OCI-LY3 (cell line): ENCODE data around the gene CACNA1C.

ENCODE experiments used
- H2AFZ ChIP-seq: fragments of 200-600, 300-600 bp; shearing (Covaris generic); 2 replicates; pipeline ENCODE4 v1.6.0; 2014; ENCODE audit warnings: antibody characterized with exemption, low read depth, low read length
- H3K27ac ChIP-seq: fragments of 200-600, 300-600 bp; sonication (generic); 2 replicates; pipeline ENCODE4 v1.5.1; 2014; ENCODE audit warnings: mild to moderate bottlenecking, low read length, moderate library complexity, mixed read lengths
- H3K27me3 ChIP-seq: fragments of 200-600, 300-600 bp; sonication (generic); 2 replicates; pipeline ENCODE4 v1.6.1; 2014; ENCODE audit warnings: low read depth, low read length, mixed read lengths
- H3K36me3 ChIP-seq: fragments of 200-600, 300-600 bp; sonication (generic); replicated peaks from 2 replicates; pipeline ENCODE3; 2014; ENCODE audit warnings: low read depth, low read length, mixed read lengths
- H3K4me1 ChIP-seq: fragments of 300-600, 200-600 bp; sonication (generic); 2 replicates; pipeline ENCODE4 v1.6.1; 2014; ENCODE audit warnings: low read length, mixed read lengths
- H3K4me2 ChIP-seq: fragments of 200-600, 300-600 bp; sonication (generic); 2 replicates; pipeline ENCODE4 v1.6.1; 2014; ENCODE audit warnings: low read length, mixed read lengths
- H3K4me3 ChIP-seq: fragments of 300-600, 200-600 bp; sonication (generic); 2 replicates; pipeline ENCODE4 v1.5.1; 2014; ENCODE audit warnings: antibody characterized with exemption, mild to moderate bottlenecking, low read length, moderate library complexity
- H3K79me2 ChIP-seq: fragments of 300-600, 200-600 bp; shearing (Covaris generic); 2 replicates; pipeline ENCODE4 v1.6.1; 2014; ENCODE audit warnings: mild to moderate bottlenecking, low read length, mixed read lengths
- H3K9ac ChIP-seq: fragments of 300-600, 200-600 bp; shearing (Covaris generic); 2 replicates; pipeline ENCODE4 v1.6.0; 2014; ENCODE audit warnings: mild to moderate bottlenecking, low read length, moderate library complexity
- H3K9me3 ChIP-seq: fragments of 200-600, 300-600 bp; shearing (Covaris generic); 2 replicates; pipeline ENCODE4 v1.6.1; 2014; ENCODE audit warnings: low read length, mixed read lengths; ENCODE audit not compliant: insufficient read depth
- H4K20me1 ChIP-seq: fragments of 200-600, 300-600 bp; sonication (generic); 2 replicates; pipeline ENCODE4 v1.6.1; 2016; ENCODE audit warnings: low read length, mixed read lengths; ENCODE audit not compliant: insufficient read depth
- CTCF ChIP-seq: fragments of 200-600, 300-600 bp; sonication (generic); IDR thresholded peaks from 2 replicates; pipeline ENCODE4 v1.5.1; 2014; ENCODE audit warnings: antibody characterized with exemption, low read length, low read depth
- EZH2phosphoT487 ChIP-seq: fragments of 200-600 bp; shearing (Covaris generic); IDR thresholded peaks from 2 replicates; pipeline ENCODE4 v1.6.1; 2018; ENCODE audit warnings: antibody characterized with exemption, mixed run types, low read depth

CACNA1C gene

GRCh38 chr12:2687058-2687457, 634.3 kb downstream of the CACNA1C start:
- H4K20me1 ChIP-seq, result no peaks in the 10 kb centered on the region
- 0 out of 2 replicates have a peak, but pooled peaks cover 2% of the 10 kb centered on the region for H3K27me3 ChIP-seq
- no peaks in the 10 kb centered on the region for H3K79me2 ChIP-seq
- H3K4me3 ChIP-seq, result no peak overlapping the region
- H3K4me1 ChIP-seq, result peaks cover 11% of the 10 kb centered on the region
- H3K4me2 ChIP-seq, result no peak overlapping the region
- no peaks in the 10 kb centered on the region for H3K36me3 ChIP-seq
- TF ChIP-seq EZH2phosphoT487 (no peak), CTCF (no peak)
- no peaks in the 10 kb centered on the region for H3K9me3 ChIP-seq
- no peak overlapping the region for H2AFZ ChIP-seq
- no peak overlapping the region for H3K9ac ChIP-seq
- no peak overlapping the region for H3K27ac ChIP-seq

- no peak overlapping the region for H3K4me3 ChIP-seq
- no peaks in the 10 kb centered on the region for H4K20me1 ChIP-seq
- peaks cover 11% of the 10 kb centered on the region for H3K4me1 ChIP-seq
- no peak for TF ChIP-seq EZH2phosphoT487
- no peak for TF ChIP-seq CTCF
- H3K9ac ChIP-seq, result no peak overlapping the region
- no peaks in the 10 kb centered on the region for H3K79me2 ChIP-seq
- H3K4me2 ChIP-seq, result no peak overlapping the region
- no peaks in the 10 kb centered on the region for H3K9me3 ChIP-seq
- H3K27me3 ChIP-seq, result 0 out of 2 replicates have a peak, but pooled peaks cover 5% of the 10 kb centered on the region
- H2AFZ ChIP-seq, result no peak overlapping the region
- H3K36me3 ChIP-seq, result no peaks in the 10 kb centered on the region
- no peak overlapping the region for H3K27ac ChIP-seq
Measured at GRCh38 chr12:2687726-2688125, 634.9 kb downstream of the CACNA1C start.

- no peaks in the 10 kb centered on the region for H3K9me3 ChIP-seq
- H3K9ac ChIP-seq, result no peak overlapping the region
- H3K4me1 ChIP-seq, result peaks cover 6% of the 10 kb centered on the region
- H2AFZ ChIP-seq, result no peak overlapping the region
- no peak overlapping the region for H3K4me3 ChIP-seq
- no peak for TF ChIP-seq CTCF
- TF ChIP-seq EZH2phosphoT487, result no peak
- no peak overlapping the region for H3K4me2 ChIP-seq
- no peak overlapping the region for H3K27ac ChIP-seq
- H3K27me3 ChIP-seq, result peaks cover 5% of the 10 kb centered on the region; the same call in 1 of the 2 replicates
- H4K20me1 ChIP-seq, result no peaks in the 10 kb centered on the region
- H3K36me3 ChIP-seq, result no peaks in the 10 kb centered on the region
- no peaks in the 10 kb centered on the region for H3K79me2 ChIP-seq
Measured at GRCh38 chr12:2688381-2688931, 635.7 kb downstream of the CACNA1C start.

DNA sequence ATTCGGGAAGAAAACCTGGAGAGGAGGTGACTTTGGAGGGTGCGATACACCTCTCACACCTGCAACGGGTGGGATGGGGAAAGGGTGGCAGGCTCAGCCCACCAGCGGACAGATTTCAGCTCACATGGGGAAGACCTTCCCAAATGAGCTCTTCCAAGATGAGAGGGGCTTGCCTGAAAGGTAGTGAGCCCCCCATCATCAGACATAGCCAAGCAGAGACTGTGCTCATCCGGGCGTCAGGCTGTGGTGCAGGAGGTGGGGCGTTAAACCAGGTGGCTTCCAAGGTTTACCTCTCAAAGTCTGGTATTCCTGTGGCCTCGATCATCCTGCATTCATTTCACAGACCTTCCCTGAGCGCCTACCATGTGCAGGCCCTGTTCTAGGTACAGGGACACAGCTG, 636.6 kb downstream of the CACNA1C start:
- H3K4me3 ChIP-seq, result no peak overlapping the region
- H3K4me1 ChIP-seq, result no peaks in the 10 kb centered on the region
- no peaks in the 10 kb centered on the region for H3K36me3 ChIP-seq
- no peak overlapping the region for H3K4me2 ChIP-seq
- H3K79me2 ChIP-seq, result no peaks in the 10 kb centered on the region
- H3K27me3 ChIP-seq, result peaks cover 10% of the 10 kb centered on the region
- H3K27ac ChIP-seq, result no peak overlapping the region
- no peak overlapping the region for H3K9ac ChIP-seq
- no peaks in the 10 kb centered on the region for H4K20me1 ChIP-seq
- H3K9me3 ChIP-seq, result no peaks in the 10 kb centered on the region
- no peak overlapping the region for H2AFZ ChIP-seq
- TF ChIP-seq EZH2phosphoT487 (no peak), CTCF (no peak)
